ENCODE measurements around the gene KCNA3. TPM values are rescaled to one million over a fixed set of nuclear protein-coding genes. Genes with fewer than 3 reads are reported as not detected.

The KCNA3 gene
- polyA plus RNA-seq, 4 donors = 0.06 to 0.45 (median 0.27) TPM; not detected in 1

- no peak for DNase-seq
- WGBS, 3 donors = 21 to 31% (median 30%) methylated on average over 4 of the region's 4 CpGs
- no peak for FAIRE-seq
- H3K4me3 ChIP-seq (ENCODE audit: low read depth in 1 of 3, low read length in 3 of 3) = no peak overlapping the region
- H3K27me3 ChIP-seq (ENCODE audit: control insufficient read depth in 3 of 3, insufficient read depth in 3 of 3, low read length in 3 of 3) = peaks cover 0 to 2% (median 0%) of the 10 kb centered on the region in 3 donors
- no peaks in the 10 kb centered on the region for H3K36me3 ChIP-seq (ENCODE audit: control insufficient read depth in 3 of 3, insufficient read depth in 2 of 3, low read depth in 1 of 3, low read length in 3 of 3)
- no peak overlapping the region for H3K27ac ChIP-seq (ENCODE audit: low read depth in 1 of 3, low read length in 2 of 3)
- H3K4me1 ChIP-seq (ENCODE audit: control insufficient read depth in 3 of 3, insufficient read depth in 2 of 3, low read depth in 1 of 3, low read length in 2 of 3) = peaks cover 0 to 5% (median 0%) of the 10 kb centered on the region in 3 donors
- H3K9me3 ChIP-seq (ENCODE audit: control insufficient read depth in 2 of 2, insufficient read depth in 1 of 2, low read depth in 1 of 2, low read length in 1 of 2) = no peaks in the 10 kb centered on the region
Observed at GRCh38 chr1:110643879-110644472, 30.8 kb downstream of the KCNA3 start.

- Histone ChIP-seq H3K4me3 (ENCODE audit: low read depth in 1 of 3, low read length in 3 of 3) (no peak overlapping the region), H3K27me3 (ENCODE audit: control insufficient read depth in 3 of 3, insufficient read depth in 3 of 3, low read length in 3 of 3) (no peaks in the 10 kb centered on the region), H3K4me1 (ENCODE audit: control insufficient read depth in 3 of 3, insufficient read depth in 2 of 3, low read depth in 1 of 3, low read length in 2 of 3) (peaks cover 0 to 4% (median 0%) of the 10 kb centered on the region in 3 donors), H3K36me3 (ENCODE audit: control insufficient read depth in 3 of 3, insufficient read depth in 2 of 3, low read depth in 1 of 3, low read length in 3 of 3) (no peaks in the 10 kb centered on the region), H3K9me3 (ENCODE audit: control insufficient read depth in 2 of 2, insufficient read depth in 1 of 2, low read depth in 1 of 2, low read length in 1 of 2) (no peaks in the 10 kb centered on the region), H3K27ac (ENCODE audit: low read depth in 1 of 3, low read length in 2 of 3) (no peak overlapping the region)
- WGBS, 3 donors = 59 to 77% (median 66%) methylated on average over 2 of the region's 2 CpGs
- no peak for FAIRE-seq
- DNase-seq = no peak
Observed at GRCh38 chr1:110639724-110640386, 34.9 kb downstream of the KCNA3 start.

GRCh38 chr1:110638556-110638955 is 36.2 kb downstream of the KCNA3 start:
- Histone ChIP-seq H3K27ac (ENCODE audit: low read depth in 1 of 3, low read length in 2 of 3) (peak overlapping the region in 1 of 3 donors; percentile 8), H3K36me3 (ENCODE audit: control insufficient read depth in 3 of 3, insufficient read depth in 2 of 3, low read depth in 1 of 3, low read length in 3 of 3) (no peaks in the 10 kb centered on the region), H3K4me3 (ENCODE audit: low read depth in 1 of 3, low read length in 3 of 3) (no peak overlapping the region), H3K9me3 (ENCODE audit: control insufficient read depth in 2 of 2, insufficient read depth in 1 of 2, low read depth in 1 of 2, low read length in 1 of 2) (no peaks in the 10 kb centered on the region), H3K4me1 (ENCODE audit: control insufficient read depth in 3 of 3, insufficient read depth in 2 of 3, low read depth in 1 of 3, low read length in 2 of 3) (peaks cover 0 to 4% (median 0%) of the 10 kb centered on the region in 3 donors), H3K27me3 (ENCODE audit: control insufficient read depth in 3 of 3, insufficient read depth in 3 of 3, low read length in 3 of 3) (no peaks in the 10 kb centered on the region)
- FAIRE-seq = no peak
- DNase-seq = no peak
- WGBS, 3 donors = 77 to 86% (median 78%) methylated on average over 6 of the region's 6 CpGs

GRCh38 chr1:110638058-110638457 is 36.7 kb downstream of the KCNA3 start:
- no peak for FAIRE-seq
- Histone ChIP-seq H3K4me1 (ENCODE audit: control insufficient read depth in 3 of 3, insufficient read depth in 2 of 3, low read depth in 1 of 3, low read length in 2 of 3) (peaks cover 0 to 4% (median 0%) of the 10 kb centered on the region in 3 donors), H3K4me3 (ENCODE audit: low read depth in 1 of 3, low read length in 3 of 3) (no peak overlapping the region), H3K27ac (ENCODE audit: low read depth in 1 of 3, low read length in 2 of 3) (peak overlapping the region in 1 of 3 donors; percentile 42), H3K36me3 (ENCODE audit: control insufficient read depth in 3 of 3, insufficient read depth in 2 of 3, low read depth in 1 of 3, low read length in 3 of 3) (no peaks in the 10 kb centered on the region), H3K27me3 (ENCODE audit: control insufficient read depth in 3 of 3, insufficient read depth in 3 of 3, low read length in 3 of 3) (no peaks in the 10 kb centered on the region), H3K9me3 (ENCODE audit: control insufficient read depth in 2 of 2, insufficient read depth in 1 of 2, low read depth in 1 of 2, low read length in 1 of 2) (no peaks in the 10 kb centered on the region)
- 64 to 70% (median 70%) methylated on average over 2 of the region's 2 CpGs for WGBS, 3 donors
- no peak for DNase-seq

GRCh38 chr1:110637475-110637874 is 37.3 kb downstream of the KCNA3 start:
- Histone ChIP-seq H3K36me3 (ENCODE audit: control insufficient read depth in 3 of 3, insufficient read depth in 2 of 3, low read depth in 1 of 3, low read length in 3 of 3) (no peaks in the 10 kb centered on the region), H3K4me1 (ENCODE audit: control insufficient read depth in 3 of 3, insufficient read depth in 2 of 3, low read depth in 1 of 3, low read length in 2 of 3) (peaks cover 0 to 4% (median 0%) of the 10 kb centered on the region in 3 donors), H3K27me3 (ENCODE audit: control insufficient read depth in 3 of 3, insufficient read depth in 3 of 3, low read length in 3 of 3) (no peaks in the 10 kb centered on the region), H3K4me3 (ENCODE audit: low read depth in 1 of 3, low read length in 3 of 3) (no peak overlapping the region), H3K27ac (ENCODE audit: low read depth in 1 of 3, low read length in 2 of 3) (peak overlapping the region in 1 of 3 donors; percentile 42), H3K9me3 (ENCODE audit: control insufficient read depth in 2 of 2, insufficient read depth in 1 of 2, low read depth in 1 of 2, low read length in 1 of 2) (no peaks in the 10 kb centered on the region)
- WGBS, 3 donors = 65 to 68% (median 66%) methylated on average over 3 of the region's 3 CpGs
- DNase-seq = no peak
- FAIRE-seq = no peak

- DNase-seq = peak in 1 of 2 donors; percentile 24
- Histone ChIP-seq H3K27ac (ENCODE audit: low read depth in 1 of 3, low read length in 2 of 3) (peak overlapping the region in 1 of 3 donors; percentile 82), H3K9me3 (ENCODE audit: control insufficient read depth in 2 of 2, insufficient read depth in 1 of 2, low read depth in 1 of 2, low read length in 1 of 2) (no peaks in the 10 kb centered on the region), H3K36me3 (ENCODE audit: control insufficient read depth in 3 of 3, insufficient read depth in 2 of 3, low read depth in 1 of 3, low read length in 3 of 3) (no peaks in the 10 kb centered on the region), H3K4me3 (ENCODE audit: low read depth in 1 of 3, low read length in 3 of 3) (no peak overlapping the region), H3K27me3 (ENCODE audit: control insufficient read depth in 3 of 3, insufficient read depth in 3 of 3, low read length in 3 of 3) (no peaks in the 10 kb centered on the region), H3K4me1 (ENCODE audit: control insufficient read depth in 3 of 3, insufficient read depth in 2 of 3, low read depth in 1 of 3, low read length in 2 of 3) (peaks cover 0 to 4% (median 0%) of the 10 kb centered on the region in 3 donors)
- no peak for FAIRE-seq
- WGBS, 3 donors = 69 to 81% (median 72%) methylated on average over 4 of the region's 4 CpGs
Observed at GRCh38 chr1:110636149-110636935, 38.4 kb downstream of the KCNA3 start.

- no peak overlapping the region for H3K4me3 ChIP-seq (ENCODE audit: low read depth in 1 of 3, low read length in 3 of 3)
- H3K36me3 ChIP-seq (ENCODE audit: control insufficient read depth in 3 of 3, insufficient read depth in 2 of 3, low read depth in 1 of 3, low read length in 3 of 3) = no peaks in the 10 kb centered on the region
- peak overlapping the region in 1 of 3 donors; percentile 82 for H3K27ac ChIP-seq (ENCODE audit: low read depth in 1 of 3, low read length in 2 of 3)
- FAIRE-seq (no peak), DNase-seq (no peak)
- peaks cover 0 to 5% (median 0%) of the 10 kb centered on the region in 3 donors for H3K27me3 ChIP-seq (ENCODE audit: control insufficient read depth in 3 of 3, insufficient read depth in 3 of 3, low read length in 3 of 3)
- H3K9me3 ChIP-seq (ENCODE audit: control insufficient read depth in 2 of 2, insufficient read depth in 1 of 2, low read depth in 1 of 2, low read length in 1 of 2) = no peaks in the 10 kb centered on the region
- H3K4me1 ChIP-seq (ENCODE audit: control insufficient read depth in 3 of 3, insufficient read depth in 2 of 3, low read depth in 1 of 3, low read length in 2 of 3) = peaks cover 0 to 4% (median 0%) of the 10 kb centered on the region in 3 donors
- WGBS, 3 donors = 86 to 95% (median 89%) methylated on average over 2 of the region's 2 CpGs
Observed at GRCh38 chr1:110635434-110635833, 39.3 kb downstream of the KCNA3 start.
